ENCODE results near the gene SPDYE18. TPM values are rescaled to one million over a fixed set of nuclear protein-coding genes. Genes with fewer than 3 reads are reported as not detected.
"Not testable (repeated sequence)": the region's sequence is repeated elsewhere in the genome, so short reads cannot be mapped to it uniquely, and the experiment has no call there.

The SPDYE18 gene
- total and polyA plus RNA-seq, 2 experiments from 2014 or later, result 0.70 TPM; not detected in 1

DNA sequence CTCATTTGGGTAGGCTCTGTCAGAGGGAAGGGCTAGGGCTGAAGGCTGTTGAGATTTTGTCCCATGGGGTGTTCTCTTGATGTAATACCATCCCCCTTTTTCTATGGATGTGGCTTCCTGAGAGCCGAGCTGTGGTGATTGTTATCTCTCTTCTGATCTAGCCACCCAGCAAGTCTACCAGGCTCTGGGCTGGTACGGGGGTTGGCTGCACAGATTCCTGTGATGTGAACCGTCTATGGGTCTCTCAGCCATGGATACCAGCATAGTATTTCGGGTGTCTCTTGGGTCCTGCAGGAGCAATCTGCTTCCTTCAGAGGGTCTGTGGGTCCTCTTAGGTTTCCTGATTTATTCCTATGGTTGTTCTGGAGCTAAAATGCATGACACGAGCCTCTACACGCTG, 8.8 kb upstream of the SPDYE18 start:
- H4K20me1 ChIP-seq (replicated peaks; ENCODE audit: insufficient read depth); H3F3A ChIP-seq (replicated peaks; ENCODE audit: low read depth); H3K27me3 Mint-ChIP-seq (ENCODE audit: insufficient read depth, low read depth, poor library complexity); ATAC-seq; H3K27me3 ChIP-seq (ENCODE audit: insufficient read depth); H3K27ac Mint-ChIP-seq; H3K4me3 Mint-ChIP-seq; H2AFZ ChIP-seq; DNase-seq (ENCODE audit: low spot score); H3K27ac ChIP-seq (ENCODE audit: low read depth); H3K4me3 ChIP-seq; H3K36me3 ChIP-seq (ENCODE audit: insufficient read depth); H3K9me3 Mint-ChIP-seq; H3K79me2 ChIP-seq (replicated peaks; ENCODE audit: insufficient read depth); H3K4me1 ChIP-seq (ENCODE audit: insufficient read depth); H3K9me2 ChIP-seq (ENCODE audit: insufficient read depth); H3K4me1 Mint-ChIP-seq; H3K4me2 ChIP-seq: not testable (repeated sequence)
- peaks cover 30% of the 10 kb centered on the region for H3K36me3 Mint-ChIP-seq (ENCODE audit: low read depth)

DNA sequence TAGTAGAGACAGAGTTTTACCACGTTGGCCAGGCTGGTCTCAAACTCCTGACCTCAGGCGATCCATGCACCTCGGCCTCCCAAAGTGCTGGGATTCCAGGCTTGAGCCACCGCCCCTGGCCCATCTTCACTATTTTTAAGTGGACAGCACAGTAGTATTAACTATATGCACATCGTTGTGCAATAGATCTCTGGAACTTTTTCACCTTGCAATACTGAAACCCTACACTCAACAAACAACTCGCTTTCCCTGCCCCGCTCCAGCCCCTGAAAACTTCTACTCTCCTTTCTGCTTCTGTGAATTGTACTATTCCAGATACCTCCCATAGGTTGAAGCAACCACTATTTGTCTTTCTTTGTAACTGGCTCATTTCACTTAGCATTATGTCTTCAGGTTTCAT, 3.5 kb upstream of the SPDYE18 start:
- H3K27me3 ChIP-seq (ENCODE audit: insufficient read depth); H3K79me2 ChIP-seq (replicated peaks; ENCODE audit: insufficient read depth); H3K9me3 Mint-ChIP-seq; H3K36me3 ChIP-seq (ENCODE audit: insufficient read depth); H3K4me1 ChIP-seq (ENCODE audit: insufficient read depth); H4K20me1 ChIP-seq (replicated peaks; ENCODE audit: insufficient read depth); DNase-seq (ENCODE audit: low spot score); H3K27me3 Mint-ChIP-seq (ENCODE audit: insufficient read depth, low read depth, poor library complexity); H3F3A ChIP-seq (replicated peaks; ENCODE audit: low read depth); H3K4me3 Mint-ChIP-seq; H3K4me2 ChIP-seq; H3K9me2 ChIP-seq (ENCODE audit: insufficient read depth); H3K4me1 Mint-ChIP-seq; ATAC-seq; H3K27ac Mint-ChIP-seq; H3K4me3 ChIP-seq; H2AFZ ChIP-seq; H3K27ac ChIP-seq (ENCODE audit: low read depth): not testable (repeated sequence)
- peaks cover 23% of the 10 kb centered on the region; the same call in 2 of the 3 replicates for H3K36me3 Mint-ChIP-seq (ENCODE audit: low read depth)

- H4K20me1 ChIP-seq (replicated peaks; ENCODE audit: insufficient read depth); H3K4me2 ChIP-seq; H3K79me2 ChIP-seq (replicated peaks; ENCODE audit: insufficient read depth); H3K9me2 ChIP-seq (ENCODE audit: insufficient read depth); H3K27me3 ChIP-seq (ENCODE audit: insufficient read depth); H3K36me3 Mint-ChIP-seq (ENCODE audit: low read depth); H3K36me3 ChIP-seq (ENCODE audit: insufficient read depth); DNase-seq (ENCODE audit: low spot score); ATAC-seq; H2AFZ ChIP-seq; H3K4me3 Mint-ChIP-seq; H3K9me3 Mint-ChIP-seq; H3F3A ChIP-seq (replicated peaks; ENCODE audit: low read depth); H3K27ac ChIP-seq (ENCODE audit: low read depth); H3K4me3 ChIP-seq; H3K27me3 Mint-ChIP-seq (ENCODE audit: insufficient read depth, low read depth, poor library complexity); H3K27ac Mint-ChIP-seq; H3K4me1 Mint-ChIP-seq; H3K4me1 ChIP-seq (ENCODE audit: insufficient read depth): not testable (repeated sequence)
These were observed 1.4 kb upstream of the SPDYE18 start for GRCh38 chr7:77063732-77064131.

DNA sequence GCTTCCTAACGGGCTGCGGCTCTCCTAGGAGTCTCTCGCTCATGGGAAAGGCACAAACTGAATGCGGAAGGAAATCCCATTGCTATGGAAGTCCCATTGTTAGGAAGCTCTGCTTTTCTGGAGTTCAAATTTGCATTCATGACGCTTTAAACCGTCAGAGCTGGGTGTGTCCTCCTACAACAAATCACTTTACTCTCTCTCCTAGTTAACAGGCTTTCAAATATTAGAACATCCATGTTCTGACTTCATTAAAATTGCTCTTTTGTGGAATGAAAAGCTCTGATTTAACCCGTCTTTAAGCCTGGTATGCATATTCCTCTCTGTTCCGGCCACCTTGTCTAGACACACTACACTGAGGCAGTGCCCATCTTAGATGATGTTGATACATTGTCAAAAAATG, 30.1 kb downstream of the SPDYE18 start, which contains the start of gene SPDYE17:
TSS of gene SPDYE17 (minus strand) at position 101 of the 400 bp plus-strand sequence. CDS start 1,791 bp downstream, outside the sequence.
- DNase-seq (ENCODE audit: low spot score); H2AFZ ChIP-seq; H3K27ac Mint-ChIP-seq; H3K4me2 ChIP-seq; H3K27me3 ChIP-seq (ENCODE audit: insufficient read depth); H3K27me3 Mint-ChIP-seq (ENCODE audit: insufficient read depth, low read depth, poor library complexity); H3K4me1 Mint-ChIP-seq; H3K9me3 Mint-ChIP-seq; H3K4me3 Mint-ChIP-seq; H3K36me3 Mint-ChIP-seq (ENCODE audit: low read depth); ATAC-seq; H3K36me3 ChIP-seq (ENCODE audit: insufficient read depth); H4K20me1 ChIP-seq (replicated peaks; ENCODE audit: insufficient read depth); H3K9me2 ChIP-seq (ENCODE audit: insufficient read depth); H3K4me1 ChIP-seq (ENCODE audit: insufficient read depth); H3K4me3 ChIP-seq; H3F3A ChIP-seq (replicated peaks; ENCODE audit: low read depth); H3K79me2 ChIP-seq (replicated peaks; ENCODE audit: insufficient read depth); H3K27ac ChIP-seq (ENCODE audit: low read depth): not testable (repeated sequence)

GRCh38 chr7:77026349-77026748, 36.0 kb downstream of the SPDYE18 start:
- H3K27me3 ChIP-seq (ENCODE audit: insufficient read depth); H3K4me1 Mint-ChIP-seq; H3K36me3 ChIP-seq (ENCODE audit: insufficient read depth); H3K4me1 ChIP-seq (ENCODE audit: insufficient read depth); ATAC-seq; H3K4me3 ChIP-seq; H3K9me2 ChIP-seq (ENCODE audit: insufficient read depth); H3K4me2 ChIP-seq; H3K79me2 ChIP-seq (replicated peaks; ENCODE audit: insufficient read depth); H3K4me3 Mint-ChIP-seq; H3K27ac Mint-ChIP-seq; H3K27ac ChIP-seq (ENCODE audit: low read depth); H3K27me3 Mint-ChIP-seq (ENCODE audit: insufficient read depth, low read depth, poor library complexity); H3K36me3 Mint-ChIP-seq (ENCODE audit: low read depth); H3F3A ChIP-seq (replicated peaks; ENCODE audit: low read depth); DNase-seq (ENCODE audit: low spot score); H3K9me3 Mint-ChIP-seq; H4K20me1 ChIP-seq (replicated peaks; ENCODE audit: insufficient read depth); H2AFZ ChIP-seq: not testable (repeated sequence)

DNA sequence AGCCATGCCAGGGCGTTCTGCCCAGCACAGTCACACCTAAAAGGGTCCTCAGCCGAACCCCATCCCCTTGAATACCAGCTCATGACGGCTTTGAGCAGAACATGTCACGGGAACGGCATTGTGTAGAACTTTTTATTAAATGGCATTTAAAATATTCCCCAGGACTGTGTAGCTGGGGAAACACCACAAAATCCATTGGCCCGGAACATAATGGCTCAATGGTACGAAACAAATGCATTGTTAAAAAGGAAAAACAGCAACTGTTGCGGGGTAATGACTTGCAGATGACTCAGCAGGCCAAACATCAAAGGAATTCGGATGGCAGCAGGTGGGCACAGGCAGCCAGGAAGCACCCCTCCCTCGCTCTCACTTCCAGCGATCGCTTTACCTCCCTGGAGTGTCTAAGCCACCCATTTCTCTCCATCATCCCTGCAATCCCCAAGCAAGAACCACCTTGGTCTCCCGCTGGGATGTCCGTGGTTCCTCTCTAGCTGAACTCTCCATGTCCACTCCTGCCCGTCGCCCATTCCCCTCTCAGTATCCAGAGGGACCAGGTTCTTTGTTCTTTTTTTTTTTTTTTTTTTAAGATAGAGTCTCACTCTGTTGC, 52.2 kb downstream of the SPDYE18 start:
- not testable (repeated sequence) for H3K36me3 Mint-ChIP-seq (ENCODE audit: low read depth); H3K4me2 ChIP-seq; H3K4me3 Mint-ChIP-seq; H3K27ac ChIP-seq (ENCODE audit: low read depth); H3K27me3 ChIP-seq (ENCODE audit: insufficient read depth); H3K79me2 ChIP-seq (replicated peaks; ENCODE audit: insufficient read depth); H2AFZ ChIP-seq; H3F3A ChIP-seq (replicated peaks; ENCODE audit: low read depth); H3K4me1 ChIP-seq (ENCODE audit: insufficient read depth); H3K4me3 ChIP-seq; H3K27me3 Mint-ChIP-seq (ENCODE audit: insufficient read depth, low read depth, poor library complexity); H3K9me2 ChIP-seq (ENCODE audit: insufficient read depth); H3K36me3 ChIP-seq (ENCODE audit: insufficient read depth); H3K4me1 Mint-ChIP-seq; H3K27ac Mint-ChIP-seq; H4K20me1 ChIP-seq (replicated peaks; ENCODE audit: insufficient read depth); H3K9me3 Mint-ChIP-seq
- peak; percentile 72 for ATAC-seq
- peak; percentile 28 for DNase-seq (ENCODE audit: low spot score)

DNA sequence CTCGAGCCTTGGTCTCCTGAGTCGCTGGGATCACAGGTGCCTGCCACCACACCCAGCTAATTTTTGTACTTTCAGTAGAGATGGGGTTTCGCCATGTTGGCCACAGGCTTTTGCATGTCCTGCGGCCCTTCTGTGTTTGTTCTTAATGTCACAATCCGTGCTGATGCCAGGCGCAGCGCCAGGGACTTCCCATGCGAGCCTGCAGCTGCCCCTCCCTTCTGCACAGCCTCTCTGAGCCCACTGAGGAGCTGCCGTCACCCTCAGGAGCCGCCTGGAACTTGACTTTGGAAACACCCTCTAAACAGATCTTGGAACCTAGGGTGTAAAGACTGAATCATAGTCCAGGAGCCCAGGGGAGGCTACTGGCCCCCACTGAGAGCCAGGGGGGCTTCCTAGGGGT, 54.4 kb downstream of the SPDYE18 start:
- not testable (repeated sequence) for H3K27me3 Mint-ChIP-seq (ENCODE audit: insufficient read depth, low read depth, poor library complexity); ATAC-seq; DNase-seq (ENCODE audit: low spot score); H3K4me1 ChIP-seq (ENCODE audit: insufficient read depth); H3K4me3 ChIP-seq; H3F3A ChIP-seq (replicated peaks; ENCODE audit: low read depth); H2AFZ ChIP-seq; H3K27me3 ChIP-seq (ENCODE audit: insufficient read depth); H3K4me2 ChIP-seq; H3K27ac Mint-ChIP-seq; H4K20me1 ChIP-seq (replicated peaks; ENCODE audit: insufficient read depth); H3K9me2 ChIP-seq (ENCODE audit: insufficient read depth); H3K4me3 Mint-ChIP-seq; H3K79me2 ChIP-seq (replicated peaks; ENCODE audit: insufficient read depth); H3K27ac ChIP-seq (ENCODE audit: low read depth); H3K36me3 Mint-ChIP-seq (ENCODE audit: low read depth); H3K4me1 Mint-ChIP-seq; H3K36me3 ChIP-seq (ENCODE audit: insufficient read depth); H3K9me3 Mint-ChIP-seq

Measured in GM23338 (cell line).